Activated T-cell treated with anti-CD3 and anti-CD28 coated beads, Interleukin-2, amount 50 U/mL, for 72 hours (primary cell): ENCODE measurements around the gene ESPNL. TPM values are rescaled to one million over a fixed set of nuclear protein-coding genes. Genes with fewer than 3 reads are reported as not detected.

ENCODE experiments used
- ATAC-seq, 2 donors: fragments of 150-1000 bp; cut with Tn5 transposase; replicated peaks in 1 of 2; 2 replicates each; pipeline ENCODE4 v1.10.0; 2021; ENCODE audit warnings: moderate library complexity in 2 of 2, mild to moderate bottlenecking in 1 of 2
- DNase-seq, 2 donors: peaks; one replicate each; pipeline ENCODE4 v3.0.0; 2021 to 2022; ENCODE audit warnings: mixed read lengths in 1 of 2
- H3K27ac Mint-ChIP-seq: one replicate; pipeline ENCODE4 v1.8.0; 2022; ENCODE audit warnings: mild to moderate bottlenecking, moderate library complexity, mixed read lengths
- H3K27me3 Mint-ChIP-seq: one replicate; pipeline ENCODE4 v1.8.0; 2022; ENCODE audit warnings: low read depth, mixed read lengths
- H3K36me3 Mint-ChIP-seq, 2 donors: one replicate each; pipeline ENCODE4 v1.8.0; 2022; ENCODE audit warnings: mixed read lengths in 2 of 2, mild to moderate bottlenecking in 1 of 2; ENCODE audit not compliant: insufficient read depth in 2 of 2
- H3K4me1 Mint-ChIP-seq: one replicate; pipeline ENCODE4 v1.8.0; 2022; ENCODE audit warnings: low read depth, mixed read lengths
- H3K4me3 Mint-ChIP-seq, 2 donors: one replicate each; pipeline ENCODE4 v1.8.0; 2022; ENCODE audit warnings: mild to moderate bottlenecking in 2 of 2, mixed read lengths in 2 of 2, moderate library complexity in 2 of 2
- H3K9me3 Mint-ChIP-seq, 2 donors: one replicate each; pipeline ENCODE4 v1.8.0; 2022; ENCODE audit warnings: mixed read lengths in 2 of 2
- total RNA-seq, 2 donors: library from RNA; stranded (reverse); gene quantifications; one replicate each; pipeline ENCODE4 v1.2.3, GENCODE V29; 2022

The ESPNL gene
- total RNA-seq, 2 donors from 2014 or later, result 0.07 to 0.19 TPM

DNA sequence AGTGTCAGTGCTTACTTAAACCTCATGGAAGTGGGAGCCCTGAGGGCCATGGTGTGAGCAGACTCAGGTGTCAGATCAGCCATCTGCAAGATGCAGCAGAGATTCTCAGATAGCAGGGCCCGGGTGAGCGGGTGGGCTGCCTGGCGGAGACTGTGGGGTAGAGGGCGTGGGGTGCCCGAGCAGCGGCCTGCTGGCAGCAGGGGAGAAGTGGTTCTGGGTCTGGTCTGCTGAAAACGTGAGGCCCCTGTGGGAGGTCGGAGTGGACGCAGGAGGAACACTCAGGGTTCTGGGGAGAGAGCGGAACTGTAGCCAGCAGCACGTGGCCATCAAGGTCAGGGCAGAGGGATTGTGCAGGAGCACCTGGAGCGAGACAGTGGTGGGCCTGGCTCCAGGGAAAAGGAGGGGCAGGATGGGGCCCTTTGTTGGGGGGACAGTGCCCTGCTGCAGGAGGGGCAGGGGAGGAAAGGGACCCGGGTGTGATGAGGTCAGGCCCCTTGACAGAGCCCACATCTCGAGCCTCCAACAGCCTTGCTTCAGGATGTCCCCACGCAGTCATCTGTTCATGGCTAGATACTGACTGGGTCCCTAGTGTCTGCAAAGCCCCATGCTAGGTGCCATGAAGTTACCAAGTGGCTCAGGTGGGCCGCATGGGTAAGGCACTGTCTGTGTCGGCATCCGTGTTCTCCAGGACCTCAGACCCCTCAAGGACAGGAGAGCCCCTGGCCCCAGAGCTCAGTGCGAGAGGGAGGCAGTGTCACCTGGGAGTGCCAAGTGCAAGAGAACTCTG is 2.7 kb upstream of the ESPNL start:
- Mint-ChIP-seq H3K27ac (peak overlapping the region; percentile 65), H3K9me3 (no peaks in the 10 kb centered on the region), H3K4me3 (no peak overlapping the region), H3K27me3 (no peaks in the 10 kb centered on the region), H3K4me1 (peaks cover 5% of the 10 kb centered on the region), H3K36me3 (peaks cover 0 to 4% of the 10 kb centered on the region in 2 donors)
- DNase-seq (no peak), ATAC-seq (peak in 1 of 2 donors; percentile 6)

- H3K4me3 Mint-ChIP-seq, result no peak overlapping the region
- H3K27me3 Mint-ChIP-seq, result no peaks in the 10 kb centered on the region
- H3K4me1 Mint-ChIP-seq, result peaks cover 5% of the 10 kb centered on the region
- ATAC-seq, result peak; percentile 26 to 67
- peak; percentile 32 to 43 for DNase-seq
- peaks cover 0 to 4% of the 10 kb centered on the region in 2 donors for H3K36me3 Mint-ChIP-seq
- peak overlapping the region; percentile 65 for H3K27ac Mint-ChIP-seq
- H3K9me3 Mint-ChIP-seq, result no peaks in the 10 kb centered on the region
These were observed 1.9 kb upstream of the ESPNL start for GRCh38 chr2:238097988-238098871.

GRCh38 chr2:238098901-238099713 is 1.0 kb upstream of the ESPNL start:
- DNase-seq, result no peak
- Mint-ChIP-seq H3K4me3 (no peak overlapping the region), H3K27ac (peak overlapping the region; percentile 16), H3K9me3 (no peaks in the 10 kb centered on the region), H3K4me1 (peaks cover 5% of the 10 kb centered on the region), H3K27me3 (no peaks in the 10 kb centered on the region), H3K36me3 (peaks cover 0 to 4% of the 10 kb centered on the region in 2 donors)
- ATAC-seq, result peak; percentile 17 to 30

- Mint-ChIP-seq H3K9me3 (no peaks in the 10 kb centered on the region), H3K36me3 (peaks cover 0 to 4% of the 10 kb centered on the region in 2 donors), H3K27ac (no peak overlapping the region), H3K4me3 (no peak overlapping the region), H3K27me3 (no peaks in the 10 kb centered on the region), H3K4me1 (peaks cover 5% of the 10 kb centered on the region)
- ATAC-seq (no peak), DNase-seq (no peak)
These were observed 459 bp upstream of the ESPNL start for GRCh38 chr2:238099714-238100048.

GRCh38 chr2:238100821-238101771 is 956 bp downstream of the ESPNL start:
- Mint-ChIP-seq H3K4me1 (peaks cover 5% of the 10 kb centered on the region), H3K36me3 (peaks cover 0 to 4% of the 10 kb centered on the region in 2 donors), H3K27ac (no peak overlapping the region), H3K4me3 (no peak overlapping the region), H3K27me3 (no peaks in the 10 kb centered on the region), H3K9me3 (no peaks in the 10 kb centered on the region)
- no peak for DNase-seq
- ATAC-seq, result no peak

DNA sequence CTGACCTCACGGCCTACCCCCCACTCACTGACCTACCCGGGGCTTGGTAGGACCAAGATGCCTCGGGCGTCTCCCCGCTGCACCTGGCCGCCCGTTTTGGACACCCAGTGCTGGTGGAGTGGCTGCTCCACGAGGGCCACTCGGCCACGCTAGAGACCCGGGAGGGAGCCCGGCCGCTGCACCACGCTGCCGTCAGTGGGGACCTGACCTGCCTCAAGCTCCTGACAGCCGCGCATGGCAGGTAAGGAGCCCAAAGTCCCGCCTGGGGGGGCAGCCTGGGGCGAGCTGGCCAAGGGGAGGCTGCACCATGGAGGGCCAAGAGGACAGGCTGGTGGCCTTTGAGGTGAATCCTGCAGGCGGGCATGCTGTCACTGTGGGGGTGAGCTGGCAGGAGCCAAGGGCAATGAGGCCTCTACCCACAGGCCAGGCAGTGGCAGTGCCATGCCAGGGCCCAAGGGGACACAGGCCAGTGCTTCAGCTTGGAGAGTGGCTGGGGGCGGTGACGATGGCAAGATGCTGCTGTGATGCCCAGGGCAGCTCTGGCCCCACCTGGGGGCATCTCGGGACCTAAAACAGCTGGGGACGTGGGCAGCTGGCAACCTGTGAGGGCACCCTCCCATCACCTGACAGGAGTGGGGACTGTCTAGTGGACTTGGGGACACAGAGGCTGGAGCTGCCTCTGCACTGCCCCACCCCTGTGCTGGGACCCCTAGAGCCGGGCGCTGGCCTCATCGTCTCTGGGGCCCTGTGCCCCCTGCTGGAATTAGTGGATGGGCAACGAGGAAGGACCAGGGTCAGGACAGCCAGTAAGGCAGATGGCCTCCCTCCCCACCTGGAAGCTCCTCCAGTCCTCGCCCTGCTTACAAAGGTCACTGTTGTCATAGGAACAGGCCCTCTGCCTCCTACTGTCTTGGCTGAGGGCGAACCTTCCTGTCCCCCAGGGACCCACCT is 2.0 kb downstream of the ESPNL start:
- Mint-ChIP-seq H3K36me3 (peaks cover 0 to 4% of the 10 kb centered on the region in 2 donors), H3K4me3 (no peak overlapping the region), H3K27me3 (no peaks in the 10 kb centered on the region)

GRCh38 chr2:238102865-238103264 is 2.7 kb downstream of the ESPNL start:
- Mint-ChIP-seq H3K27me3 (no peaks in the 10 kb centered on the region), H3K27ac (no peak overlapping the region)

More for the DNA sequence above, 2.0 kb downstream of the ESPNL start:
- H3K9me3 Mint-ChIP-seq, result no peaks in the 10 kb centered on the region
- no peak overlapping the region for H3K27ac Mint-ChIP-seq
- no peak for DNase-seq
- no peak for ATAC-seq
- peaks cover 5% of the 10 kb centered on the region for H3K4me1 Mint-ChIP-seq

GRCh38 chr2:238103465-238104225 is 3.5 kb downstream of the ESPNL start:
- Mint-ChIP-seq H3K9me3 (no peaks in the 10 kb centered on the region), H3K27ac (no peak overlapping the region), H3K27me3 (no peaks in the 10 kb centered on the region), H3K4me1 (no peaks in the 10 kb centered on the region), H3K36me3 (peaks cover 0 to 2% of the 10 kb centered on the region in 2 donors), H3K4me3 (no peak overlapping the region)
- no peak for DNase-seq
- ATAC-seq, result no peak

More at GRCh38 chr2:238102865-238103264, 2.7 kb downstream of the ESPNL start:
- Mint-ChIP-seq H3K4me1 (peaks cover under 1% of the 10 kb centered on the region), H3K4me3 (no peak overlapping the region), H3K36me3 (peaks cover 0 to 2% of the 10 kb centered on the region in 2 donors), H3K9me3 (no peaks in the 10 kb centered on the region)
- DNase-seq (no peak), ATAC-seq (no peak)

DNA sequence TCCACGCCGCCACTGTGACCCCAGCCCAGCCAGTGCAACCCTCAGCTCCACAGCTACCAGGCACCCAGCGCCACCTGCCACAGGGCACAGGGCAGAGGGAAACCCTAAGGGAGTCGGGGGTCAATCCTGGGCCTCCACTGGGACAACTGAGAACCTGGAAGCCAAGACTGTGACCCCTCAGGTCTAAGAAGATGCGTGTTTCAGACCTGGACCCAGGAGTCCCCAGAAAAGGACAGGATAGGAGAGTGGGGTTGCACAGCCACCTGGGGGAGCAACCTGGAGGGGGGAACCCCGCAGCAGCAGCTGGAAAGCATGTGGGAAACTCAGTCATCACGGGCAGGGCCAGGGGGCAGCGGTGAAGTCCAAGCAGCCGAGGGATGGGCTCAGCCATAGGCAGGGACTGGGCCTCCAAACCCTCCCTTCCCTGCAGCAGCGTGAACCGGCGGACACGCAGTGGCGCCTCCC is 4.1 kb downstream of the ESPNL start:
- H3K27ac Mint-ChIP-seq, result no peak overlapping the region
- no peak for ATAC-seq
- H3K36me3 Mint-ChIP-seq, result no peaks in the 10 kb centered on the region
- H3K27me3 Mint-ChIP-seq, result no peaks in the 10 kb centered on the region
- no peaks in the 10 kb centered on the region for H3K4me1 Mint-ChIP-seq
- no peak overlapping the region for H3K4me3 Mint-ChIP-seq
- H3K9me3 Mint-ChIP-seq, result no peaks in the 10 kb centered on the region
- no peak for DNase-seq

DNA sequence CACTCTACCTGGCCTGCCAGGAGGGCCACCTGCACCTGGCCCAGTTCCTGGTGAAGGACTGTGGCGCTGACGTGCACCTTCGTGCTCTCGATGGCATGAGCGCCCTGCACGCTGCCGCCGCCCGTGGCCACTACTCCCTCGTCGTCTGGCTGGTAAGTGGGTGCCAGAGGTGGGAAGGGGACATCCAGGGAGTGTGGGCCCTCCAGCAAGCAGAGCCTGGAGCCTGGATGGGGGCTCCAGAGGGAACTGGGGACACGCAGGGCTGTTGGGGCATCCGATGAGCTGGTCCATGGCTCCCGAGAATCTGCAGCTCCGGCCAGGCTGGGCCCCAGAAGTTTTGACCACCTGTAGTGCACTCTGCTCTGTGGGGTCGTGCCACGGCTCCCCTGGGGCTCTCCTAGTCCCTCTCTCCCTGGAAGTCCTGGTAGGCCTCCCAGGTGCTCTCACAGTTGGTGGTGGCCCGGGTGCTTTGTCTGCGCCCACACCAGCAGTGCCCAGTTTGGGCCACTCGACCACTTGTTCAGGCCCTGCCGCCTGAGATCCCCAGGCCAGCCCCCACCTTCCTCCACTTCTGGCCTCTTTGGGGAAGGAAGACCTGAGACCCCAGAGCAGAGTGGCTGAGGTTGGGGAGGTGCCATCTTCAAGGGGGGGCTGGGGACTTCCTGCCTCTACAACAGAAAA is 4.7 kb downstream of the ESPNL start:
- H3K4me3 Mint-ChIP-seq, result no peak overlapping the region
- ATAC-seq (no peak), DNase-seq (no peak)
- no peak overlapping the region for H3K27ac Mint-ChIP-seq
- no peaks in the 10 kb centered on the region for H3K9me3 Mint-ChIP-seq
- no peaks in the 10 kb centered on the region for H3K27me3 Mint-ChIP-seq
- no peaks in the 10 kb centered on the region for H3K36me3 Mint-ChIP-seq
- no peaks in the 10 kb centered on the region for H3K4me1 Mint-ChIP-seq
